H1 (cell line): ENCODE measurements around the gene TWF2. TPM values are rescaled to one million over a fixed set of nuclear protein-coding genes. Genes with fewer than 3 reads are reported as not detected.

Source experiments
- ASH2L ChIP-seq: fragments of 200-600, 300-600 bp; sonication (generic); IDR thresholded peaks from one replicate; pipeline ENCODE4 v1.7.1; 2017; ENCODE audit warnings: low read length
- BCL11A ChIP-seq, 2 experiments: IDR thresholded peaks; one replicate each; pipeline ENCODE4 v1.6.1; 2011; ENCODE audit warnings: low read depth in 2 of 2, low read length in 2 of 2, mild to moderate bottlenecking in 2 of 2
- CHD7 ChIP-seq: fragments of 300-600 bp; sonication (generic); IDR thresholded peaks from 2 replicates; pipeline ENCODE4 v1.7.1; 2012; ENCODE audit warnings: low read length, moderate library complexity, mild to moderate bottlenecking, inconsistent platforms; ENCODE audit not compliant: insufficient replicate concordance
- CTCF ChIP-seq, 3 experiments: IDR thresholded peaks; 1 replicate in 2 of 3; 2 replicates in 1 of 3; pipeline versions ENCODE4 v1.5.1 to v1.6.1; 2011; ENCODE audit warnings: low read length in 3 of 3, mild to moderate bottlenecking in 3 of 3, inconsistent platforms in 2 of 3, low read depth in 1 of 3, moderate library complexity in 1 of 3; ENCODE audit not compliant: insufficient read depth in 1 of 3; ENCODE audit errors: control extremely low read depth in 1 of 3
- KDM5A ChIP-seq: fragments of 200-600 bp; IDR thresholded peaks from 2 replicates; pipeline ENCODE4 v1.7.1; 2012; ENCODE audit warnings: mild to moderate bottlenecking, low read length, inconsistent platforms, mixed read lengths
- POLR2A ChIP-seq, 2 experiments: IDR thresholded peaks; 1 replicate in 1 of 2; 2 replicates in 1 of 2; pipeline ENCODE4 v1.6.1; 2011; ENCODE audit warnings: low read depth in 2 of 2, low read length in 2 of 2, mild to moderate bottlenecking in 2 of 2; ENCODE audit errors: control extremely low read depth in 1 of 2
- ZNF274 ChIP-seq: IDR thresholded peaks from 2 replicates; pipeline ENCODE4 v1.7.0; 2012; ENCODE audit warnings: low read length, borderline replicate concordance; ENCODE audit errors: extremely low read depth
- polyA plus RNA-seq, 7 experiments: library from polyadenylated mRNA; depleted of rRNA in 3 of 7; stranded (reverse) in 5 of 7; unstranded in 2 of 7; fragments of >200 nt in 5 of 7; fragments of 200-250 nt in 2 of 7; gene quantifications; 1 replicate in 5 of 7; 2 replicates in 1 of 7; 4 replicates in 1 of 7; pipeline versions ENCODE4 v1.2.1 to v1.2.3, GENCODE V29; 2011 to 2013; ENCODE audit warnings: missing spikeins in 2 of 7, mixed read lengths in 2 of 7
- total RNA-seq: library from RNA; stranded (reverse); fragmentation: NEBNext Ultra II Directional; extraction: Animal tissue kit (Norgen Biotek cat#: 25700); gene quantifications from 2 replicates; pipeline ENCODE4 v1.2.1, GENCODE V29; 2021
- TF ChIP-seq, protein P1 (sequence below): IDR thresholded peaks from 2 replicates; pipeline ENCODE4 v1.6.1; 2012; ENCODE audit warnings: inconsistent platforms

TWF2 gene
- total and polyA plus RNA-seq, 2 of the 8 experiments (the other 6 are each of a cell fraction or from before 2014, with no cell fraction given) = 65.2 to 90.4 TPM

DNA sequence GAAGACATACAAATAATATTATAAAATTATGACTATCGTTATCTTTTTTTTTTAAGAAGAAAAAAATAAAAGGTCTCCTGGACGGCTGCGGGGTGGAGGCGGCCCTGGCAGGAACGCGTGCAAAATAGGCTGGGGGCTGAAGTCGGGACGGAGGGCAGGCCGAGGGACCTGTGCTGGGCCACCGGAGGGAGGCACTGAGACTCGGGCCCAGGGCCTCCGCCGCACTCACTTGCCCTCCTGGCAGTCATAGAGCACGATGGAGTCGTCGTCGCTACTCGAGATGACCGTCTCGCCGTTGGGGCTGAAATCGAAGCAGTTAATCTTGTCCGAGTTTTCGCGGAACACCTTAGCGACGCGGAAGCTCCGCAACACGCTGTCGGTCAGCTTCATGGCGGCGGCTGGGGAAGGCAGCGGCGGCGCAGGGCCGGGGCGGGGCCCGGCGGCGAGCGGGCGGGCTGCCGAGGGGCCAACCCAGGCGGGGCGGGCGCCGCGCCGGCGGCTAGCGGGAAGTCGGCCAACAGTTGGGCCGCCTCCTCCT lies 39.1 kb upstream of the TWF2 start (continued):
- no peak for TF ChIP-seq CHD7
- TF ChIP-seq, protein P1, sequence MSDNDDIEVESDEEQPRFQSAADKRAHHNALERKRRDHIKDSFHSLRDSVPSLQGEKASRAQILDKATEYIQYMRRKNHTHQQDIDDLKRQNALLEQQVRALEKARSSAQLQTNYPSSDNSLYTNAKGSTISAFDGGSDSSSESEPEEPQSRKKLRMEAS = peak; percentile 9; the same call in 1 of the 2 replicates
- TF ChIP-seq ZNF274 = no peak
- TF ChIP-seq ASH2L = peak; percentile 69
- TF ChIP-seq BCL11A (IDR thresholded peaks at IDR 0.05; ENCODE audit: low read depth in 2 of 2, low read length in 2 of 2) = no peak
- no peak for TF ChIP-seq KDM5A
- TF ChIP-seq POLR2A (IDR thresholded peaks at IDR 0.05; ENCODE audit: control extremely low read depth in 1 of 2, low read depth in 2 of 2, low read length in 2 of 2) = peak in 1 of 2 experiments; percentile 78; a peak in 2 of 3 replicates
- peak in 2 of 3 experiments; percentile 34 to 52; a peak in 3 of 4 replicates for TF ChIP-seq CTCF (IDR thresholded peaks at IDR 0.05; ENCODE audit: control extremely low read depth in 1 of 3, insufficient read depth in 1 of 3, low read depth in 1 of 3, low read length in 3 of 3)
